Activated T-cell treated with anti-CD3 and anti-CD28 coated beads, Interleukin-2, amount 50 U/mL, for 24 hours (primary cell): Measurements from ENCODE around the gene STIM1.
A peak's percentile ranks its signal among the peaks of the same experiment; 100 is the strongest.

Source experiments
- DNase-seq: peaks from one replicate; pipeline ENCODE4 v3.0.0-alpha.2; 2020
- H3K27ac Mint-ChIP-seq: 2 replicates; pipeline ENCODE4 v1.8.0; 2020; ENCODE audit warnings: mild to moderate bottlenecking, mixed read lengths
- H3K27me3 Mint-ChIP-seq: 2 replicates; pipeline ENCODE4 v1.8.0; 2020; ENCODE audit warnings: mixed read lengths
- H3K36me3 Mint-ChIP-seq: 2 replicates; pipeline ENCODE4 v1.8.0; 2020; ENCODE audit warnings: low read depth, mixed read lengths
- H3K4me1 Mint-ChIP-seq: 2 replicates; pipeline ENCODE4 v1.8.0; 2020; ENCODE audit warnings: low read depth, mixed read lengths
- H3K4me3 Mint-ChIP-seq: 2 replicates; pipeline ENCODE4 v1.8.0; 2020; ENCODE audit warnings: mild to moderate bottlenecking, moderate library complexity, mixed read lengths
- H3K9me3 Mint-ChIP-seq: 2 replicates; pipeline ENCODE4 v1.8.0; 2020; ENCODE audit warnings: mixed read lengths

Gene STIM1

GRCh38 chr11:3823762-3824506, 31.5 kb upstream of the STIM1 start:
- Mint-ChIP-seq H3K4me3 (no peak overlapping the region), H3K9me3 (no peaks in the 10 kb centered on the region), H3K36me3 (peaks cover 64% of the 10 kb centered on the region), H3K27ac (peak overlapping the region; percentile 83), H3K27me3 (no peaks in the 10 kb centered on the region), H3K4me1 (peaks cover 45% of the 10 kb centered on the region)
- no peak for DNase-seq

- no peaks in the 10 kb centered on the region for H3K27me3 Mint-ChIP-seq
- peaks cover 73% of the 10 kb centered on the region for H3K36me3 Mint-ChIP-seq
- H3K9me3 Mint-ChIP-seq: no peaks in the 10 kb centered on the region
- peaks cover 47% of the 10 kb centered on the region for H3K4me1 Mint-ChIP-seq
- peak; percentile 86 for DNase-seq
- no peak overlapping the region for H3K4me3 Mint-ChIP-seq
- peak overlapping the region; percentile 83 for H3K27ac Mint-ChIP-seq
Measured at GRCh38 chr11:3824714-3825472, 30.6 kb upstream of the STIM1 start.

GRCh38 chr11:3825473-3826154, 29.9 kb upstream of the STIM1 start:
- Mint-ChIP-seq H3K9me3 (no peaks in the 10 kb centered on the region), H3K36me3 (peaks cover 74% of the 10 kb centered on the region), H3K27me3 (no peaks in the 10 kb centered on the region)

GRCh38 chr11:3826721-3827120, 28.7 kb upstream of the STIM1 start:
- no peaks in the 10 kb centered on the region for H3K27me3 Mint-ChIP-seq
- H3K27ac Mint-ChIP-seq: peak overlapping the region; percentile 87
- H3K36me3 Mint-ChIP-seq: peaks cover 85% of the 10 kb centered on the region
- H3K4me1 Mint-ChIP-seq: peaks cover 65% of the 10 kb centered on the region
- H3K4me3 Mint-ChIP-seq: no peak overlapping the region
- DNase-seq: no peak
- H3K9me3 Mint-ChIP-seq: no peaks in the 10 kb centered on the region

More at GRCh38 chr11:3825473-3826154, 29.9 kb upstream of the STIM1 start:
- DNase-seq: no peak
- Mint-ChIP-seq H3K4me3 (no peak overlapping the region), H3K4me1 (peaks cover 54% of the 10 kb centered on the region), H3K27ac (peak overlapping the region; percentile 87)

GRCh38 chr11:3827434-3828186, 27.9 kb upstream of the STIM1 start:
- Mint-ChIP-seq H3K27ac (peak overlapping the region; percentile 87), H3K36me3 (peaks cover 94% of the 10 kb centered on the region), H3K4me1 (peaks cover 74% of the 10 kb centered on the region), H3K9me3 (no peaks in the 10 kb centered on the region), H3K27me3 (no peaks in the 10 kb centered on the region), H3K4me3 (no peak overlapping the region)
- DNase-seq: no peak

GRCh38 chr11:3830088-3830487, 25.4 kb upstream of the STIM1 start:
- peak overlapping the region; percentile 92 for H3K27ac Mint-ChIP-seq
- H3K36me3 Mint-ChIP-seq: peaks cover 99% of the 10 kb centered on the region

GRCh38 chr11:3830730-3831129, 24.7 kb upstream of the STIM1 start:
- no peaks in the 10 kb centered on the region for H3K27me3 Mint-ChIP-seq
- H3K27ac Mint-ChIP-seq: peak overlapping the region; percentile 92
- H3K4me1 Mint-ChIP-seq: peaks cover 84% of the 10 kb centered on the region
- H3K4me3 Mint-ChIP-seq: no peak overlapping the region
- peaks cover 99% of the 10 kb centered on the region for H3K36me3 Mint-ChIP-seq
- H3K9me3 Mint-ChIP-seq: no peaks in the 10 kb centered on the region
- no peak for DNase-seq

More at GRCh38 chr11:3830088-3830487, 25.4 kb upstream of the STIM1 start:
- Mint-ChIP-seq H3K9me3 (no peaks in the 10 kb centered on the region), H3K27me3 (no peaks in the 10 kb centered on the region), H3K4me1 (peaks cover 81% of the 10 kb centered on the region), H3K4me3 (no peak overlapping the region)
- DNase-seq: no peak

- peak overlapping the region; percentile 92 for H3K27ac Mint-ChIP-seq
- H3K4me1 Mint-ChIP-seq: peaks cover 83% of the 10 kb centered on the region
- H3K4me3 Mint-ChIP-seq: peak overlapping the region; percentile 62
- H3K9me3 Mint-ChIP-seq: no peaks in the 10 kb centered on the region
- no peaks in the 10 kb centered on the region for H3K27me3 Mint-ChIP-seq
- peaks cover 98% of the 10 kb centered on the region for H3K36me3 Mint-ChIP-seq
- DNase-seq: no peak
Measured at GRCh38 chr11:3831378-3832239, 23.9 kb upstream of the STIM1 start.

- peak overlapping the region; percentile 24 for H3K4me3 Mint-ChIP-seq
Measured at GRCh38 chr11:3832816-3833215, 22.6 kb upstream of the STIM1 start.

GRCh38 chr11:3833449-3833848, 22.0 kb upstream of the STIM1 start:
- H3K4me3 Mint-ChIP-seq: peak overlapping the region; percentile 24
- H3K9me3 Mint-ChIP-seq: no peaks in the 10 kb centered on the region
- H3K27ac Mint-ChIP-seq: peak overlapping the region; percentile 92
- H3K4me1 Mint-ChIP-seq: peaks cover 86% of the 10 kb centered on the region
- DNase-seq: no peak
- H3K27me3 Mint-ChIP-seq: no peaks in the 10 kb centered on the region
- H3K36me3 Mint-ChIP-seq: peaks cover 95% of the 10 kb centered on the region

More at GRCh38 chr11:3832816-3833215, 22.6 kb upstream of the STIM1 start:
- no peaks in the 10 kb centered on the region for H3K27me3 Mint-ChIP-seq
- no peak for DNase-seq
- peaks cover 84% of the 10 kb centered on the region for H3K4me1 Mint-ChIP-seq
- H3K9me3 Mint-ChIP-seq: no peaks in the 10 kb centered on the region
- peak overlapping the region; percentile 92 for H3K27ac Mint-ChIP-seq
- peaks cover 96% of the 10 kb centered on the region for H3K36me3 Mint-ChIP-seq

GRCh38 chr11:3834349-3834663, 21.2 kb upstream of the STIM1 start:
- Mint-ChIP-seq H3K4me3 (peak overlapping the region; percentile 88), H3K36me3 (peaks cover 96% of the 10 kb centered on the region), H3K4me1 (peaks cover 86% of the 10 kb centered on the region), H3K27me3 (no peaks in the 10 kb centered on the region), H3K9me3 (no peaks in the 10 kb centered on the region), H3K27ac (peak overlapping the region; percentile 92)
- no peak for DNase-seq

GRCh38 chr11:3834664-3835461, 20.6 kb upstream of the STIM1 start:
- no peak for DNase-seq
- Mint-ChIP-seq H3K4me3 (peak overlapping the region; percentile 88), H3K27me3 (no peaks in the 10 kb centered on the region), H3K27ac (peak overlapping the region; percentile 92), H3K4me1 (peaks cover 86% of the 10 kb centered on the region), H3K9me3 (no peaks in the 10 kb centered on the region), H3K36me3 (peaks cover 96% of the 10 kb centered on the region)

- peak overlapping the region; percentile 88 for H3K4me3 Mint-ChIP-seq
- peaks cover 77% of the 10 kb centered on the region for H3K4me1 Mint-ChIP-seq
- DNase-seq: no peak
- peak overlapping the region; percentile 92 for H3K27ac Mint-ChIP-seq
- no peaks in the 10 kb centered on the region for H3K27me3 Mint-ChIP-seq
- H3K36me3 Mint-ChIP-seq: peaks cover 94% of the 10 kb centered on the region
- H3K9me3 Mint-ChIP-seq: no peaks in the 10 kb centered on the region
Measured at GRCh38 chr11:3835751-3836150, 19.7 kb upstream of the STIM1 start.
